ENCODE results near the gene LSAMP. TPM values are rescaled to one million over a fixed set of nuclear protein-coding genes. Genes with fewer than 3 reads are reported as not detected.
A peak's percentile ranks its signal among the peaks of the same experiment; 100 is the strongest.

LSAMP gene
- total RNA-seq, 1 donor = 3.3 TPM

GRCh38 chr3:115947325-115947724, 498.0 kb downstream of the LSAMP start:
- Histone ChIP-seq H3K27ac (ENCODE audit: low read depth, low read length) (no peak overlapping the region), H3K27me3 (ENCODE audit: insufficient read depth, low read length) (no peaks in the 10 kb centered on the region), H3K4me2 (ENCODE audit: insufficient read depth, low read length) (no peak overlapping the region), H3K4me3 (ENCODE audit: insufficient read depth, low read length) (no peak overlapping the region), H3K79me2 (ENCODE audit: insufficient read depth, low read length) (no peaks in the 10 kb centered on the region), H4K20me1 (ENCODE audit: insufficient read depth, low read length) (no peaks in the 10 kb centered on the region), H3K9me3 (ENCODE audit: low read depth, low read length) (no peaks in the 10 kb centered on the region), H3K36me3 (ENCODE audit: insufficient read depth, low read length) (no peaks in the 10 kb centered on the region), H3K4me1 (ENCODE audit: insufficient read depth, low read length) (no peaks in the 10 kb centered on the region), H2AFZ (ENCODE audit: low read length) (no peak overlapping the region)
- DNase-seq (ENCODE audit: insufficient read length, low spot score, missing footprints) = no peak
- TF ChIP-seq CTCF (IDR thresholded peaks at IDR 0.05; ENCODE audit: extremely low read depth, low read depth, low read length) = no peak

GRCh38 chr3:115943579-115943978, 501.7 kb downstream of the LSAMP start:
- TF ChIP-seq CTCF (IDR thresholded peaks at IDR 0.05; ENCODE audit: extremely low read depth, low read depth, low read length) = no peak

GRCh38 chr3:115937054-115937453, 508.2 kb downstream of the LSAMP start:
- H3K36me3 ChIP-seq (ENCODE audit: insufficient read depth, low read length) = no peaks in the 10 kb centered on the region
- H3K9me3 ChIP-seq (ENCODE audit: low read depth, low read length) = no peaks in the 10 kb centered on the region
- H2AFZ ChIP-seq (ENCODE audit: low read length) = no peak overlapping the region
- TF ChIP-seq CTCF (IDR thresholded peaks at IDR 0.05; ENCODE audit: extremely low read depth, low read depth, low read length) = peak; percentile 56
- H3K27ac ChIP-seq (ENCODE audit: low read depth, low read length) = no peak overlapping the region
- no peak overlapping the region for H3K4me3 ChIP-seq (ENCODE audit: insufficient read depth, low read length)
- H3K4me2 ChIP-seq (ENCODE audit: insufficient read depth, low read length) = no peak overlapping the region
- no peaks in the 10 kb centered on the region for H3K27me3 ChIP-seq (ENCODE audit: insufficient read depth, low read length)
- H3K4me1 ChIP-seq (ENCODE audit: insufficient read depth, low read length) = no peaks in the 10 kb centered on the region
- no peaks in the 10 kb centered on the region for H4K20me1 ChIP-seq (ENCODE audit: insufficient read depth, low read length)
- DNase-seq (ENCODE audit: insufficient read length, low spot score, missing footprints) = no peak
- no peaks in the 10 kb centered on the region for H3K79me2 ChIP-seq (ENCODE audit: insufficient read depth, low read length)

More at GRCh38 chr3:115943579-115943978, 501.7 kb downstream of the LSAMP start:
- Histone ChIP-seq H3K4me1 (ENCODE audit: insufficient read depth, low read length) (no peaks in the 10 kb centered on the region), H4K20me1 (ENCODE audit: insufficient read depth, low read length) (no peaks in the 10 kb centered on the region), H3K9me3 (ENCODE audit: low read depth, low read length) (no peaks in the 10 kb centered on the region), H2AFZ (ENCODE audit: low read length) (no peak overlapping the region), H3K36me3 (ENCODE audit: insufficient read depth, low read length) (no peaks in the 10 kb centered on the region), H3K79me2 (ENCODE audit: insufficient read depth, low read length) (no peaks in the 10 kb centered on the region), H3K4me2 (ENCODE audit: insufficient read depth, low read length) (no peak overlapping the region), H3K4me3 (ENCODE audit: insufficient read depth, low read length) (no peak overlapping the region), H3K27ac (ENCODE audit: low read depth, low read length) (no peak overlapping the region), H3K27me3 (ENCODE audit: insufficient read depth, low read length) (no peaks in the 10 kb centered on the region)
- no peak for DNase-seq (ENCODE audit: insufficient read length, low spot score, missing footprints)

- no peak overlapping the region for H3K4me2 ChIP-seq (ENCODE audit: insufficient read depth, low read length)
- TF ChIP-seq CTCF (IDR thresholded peaks at IDR 0.05; ENCODE audit: extremely low read depth, low read depth, low read length) = no peak
- no peak for DNase-seq (ENCODE audit: insufficient read length, low spot score, missing footprints)
- no peaks in the 10 kb centered on the region for H3K9me3 ChIP-seq (ENCODE audit: low read depth, low read length)
- no peaks in the 10 kb centered on the region for H3K36me3 ChIP-seq (ENCODE audit: insufficient read depth, low read length)
- H2AFZ ChIP-seq (ENCODE audit: low read length) = no peak overlapping the region
- H3K4me1 ChIP-seq (ENCODE audit: insufficient read depth, low read length) = no peaks in the 10 kb centered on the region
- H3K27me3 ChIP-seq (ENCODE audit: insufficient read depth, low read length) = no peaks in the 10 kb centered on the region
- H3K4me3 ChIP-seq (ENCODE audit: insufficient read depth, low read length) = no peak overlapping the region
- H3K27ac ChIP-seq (ENCODE audit: low read depth, low read length) = no peak overlapping the region
- H4K20me1 ChIP-seq (ENCODE audit: insufficient read depth, low read length) = no peaks in the 10 kb centered on the region
- no peaks in the 10 kb centered on the region for H3K79me2 ChIP-seq (ENCODE audit: insufficient read depth, low read length)
These were observed 512.5 kb downstream of the LSAMP start for GRCh38 chr3:115932807-115933206.

Data from osteoblast (primary cell).